Mesendoderm (in vitro differentiated cells): Measurements from ENCODE around the gene LSM2.
A peak's percentile ranks its signal among the peaks of the same experiment; 100 is the strongest.
"Not testable (repeated sequence)": the region's sequence is repeated elsewhere in the genome, so short reads cannot be mapped to it uniquely, and the experiment has no call there.

ENCODE experiments used
- DNase-seq: peaks from one replicate; pipeline ENCODE4 v3.0.0; 2013
- H2AK5ac ChIP-seq: 2 replicates; pipeline ENCODE4 v1.6.1; 2013; ENCODE audit warnings: low read length, inconsistent platforms
- H2BK120ac ChIP-seq: 2 replicates; pipeline ENCODE4 v1.6.1; 2013; ENCODE audit warnings: low read depth, mild to moderate bottlenecking, low read length, moderate library complexity, mixed read lengths
- H2BK15ac ChIP-seq: replicated peaks from 2 replicates; pipeline ENCODE4 v1.6.1; 2013; ENCODE audit warnings: low read depth, mild to moderate bottlenecking, moderate library complexity
- H2BK5ac ChIP-seq: 2 replicates; pipeline ENCODE4 v1.6.1; 2013; ENCODE audit warnings: low read length, inconsistent platforms
- H3K18ac ChIP-seq: 2 replicates; pipeline ENCODE4 v1.6.1; 2013; ENCODE audit warnings: mild to moderate bottlenecking, low read length, mixed read lengths
- H3K23ac ChIP-seq: one replicate; pipeline ENCODE4 v1.6.1; 2013; ENCODE audit warnings: low read length
- H3K27ac ChIP-seq: 2 replicates; pipeline ENCODE4 v1.5.1; 2013; ENCODE audit warnings: low read depth, mild to moderate bottlenecking, inconsistent platforms, low read length, moderate library complexity
- H3K27me3 ChIP-seq: 2 replicates; pipeline ENCODE4 v1.6.1; 2013; ENCODE audit warnings: low read length, control low read depth, mild to moderate bottlenecking, inconsistent platforms; ENCODE audit not compliant: insufficient read depth, poor library complexity
- H3K36me3 ChIP-seq: 2 replicates; pipeline ENCODE4 v1.6.1; 2013; ENCODE audit warnings: low read length, inconsistent platforms; ENCODE audit not compliant: control insufficient read depth, insufficient read depth
- H3K4ac ChIP-seq: one replicate; pipeline ENCODE4 v1.6.1; 2013; ENCODE audit warnings: low read depth, mild to moderate bottlenecking, low read length, moderate library complexity
- H3K4me1 ChIP-seq: 2 replicates; pipeline ENCODE4 v1.6.1; 2013; ENCODE audit warnings: low read depth, low read length, inconsistent platforms; ENCODE audit not compliant: control insufficient read depth
- H3K4me2 ChIP-seq: 2 replicates; pipeline ENCODE4 v1.6.1; 2013; ENCODE audit warnings: low read length
- H3K4me3 ChIP-seq: 2 replicates; pipeline ENCODE4 v1.5.1; 2013; ENCODE audit warnings: mild to moderate bottlenecking, low read length
- H3K56ac ChIP-seq: one replicate; pipeline ENCODE4 v1.6.1; 2013; ENCODE audit warnings: low read length
- H3K79me1 ChIP-seq: 2 replicates; pipeline ENCODE4 v1.6.1; 2013; ENCODE audit warnings: low read length, inconsistent platforms
- H3K79me2 ChIP-seq: 2 replicates; pipeline ENCODE4 v1.6.1; 2013; ENCODE audit warnings: mild to moderate bottlenecking, low read length; ENCODE audit not compliant: control insufficient read depth, insufficient read depth
- H3K9ac ChIP-seq: 2 replicates; pipeline ENCODE4 v1.6.1; 2013; ENCODE audit warnings: low read length, inconsistent platforms
- H4K5ac ChIP-seq: one replicate; pipeline ENCODE4 v1.6.1; 2013; ENCODE audit warnings: low read length
- H4K8ac ChIP-seq: one replicate; pipeline ENCODE4 v1.6.1; 2013; ENCODE audit warnings: low read depth, mild to moderate bottlenecking, control low read depth, low read length, moderate library complexity
- WGBS: extraction: QIAGEN DNeasy Blood & Tissue Kit; methylation state at CpG from one replicate; pipeline ENCODE4 v1.1.7; 2013; ENCODE audit warnings: low lambda C conversion rate, missing lambda C conversion rate; ENCODE audit not compliant: insufficient coverage; ENCODE audit errors: extremely low coverage; 5-methylcytosine and 5-hydroxymethylcytosine counted together

The LSM2 gene

GRCh38 chr6:31829633-31830283 lies 23.0 kb upstream of the LSM2 start:
- H3K56ac ChIP-seq = peak overlapping the region; percentile 81
- H3K23ac ChIP-seq = no peak overlapping the region
- no peak overlapping the region for H2BK15ac ChIP-seq
- H3K27me3 ChIP-seq = no peaks in the 10 kb centered on the region
- H3K4me1 ChIP-seq = peaks cover 7% of the 10 kb centered on the region
- no peak for DNase-seq
- peak overlapping the region; percentile 92 for H3K9ac ChIP-seq
- peak overlapping the region; percentile 92 for H3K4me2 ChIP-seq
- WGBS = no CpG with 5 or more reads among the region's 15 CpGs
- peak overlapping the region; percentile 83 for H3K4me3 ChIP-seq
- H3K79me1 ChIP-seq = peaks cover 2% of the 10 kb centered on the region
- H3K36me3 ChIP-seq = no peaks in the 10 kb centered on the region
- no peak overlapping the region for H2AK5ac ChIP-seq
- H3K79me2 ChIP-seq = peaks cover 13% of the 10 kb centered on the region
- no peak overlapping the region for H4K5ac ChIP-seq
- H2BK120ac ChIP-seq = no peak overlapping the region
- H4K8ac ChIP-seq = no peak overlapping the region
- H3K4ac ChIP-seq = no peak overlapping the region
- H2BK5ac ChIP-seq = no peak overlapping the region
- H3K27ac ChIP-seq = no peak overlapping the region
- no peak overlapping the region for H3K18ac ChIP-seq

- Histone ChIP-seq H2BK15ac (no peak within 1 kb of the TSS), H3K4me2 (peak within 1 kb of the TSS; percentile 87), H2BK120ac (no peak within 1 kb of the TSS)
Measured at GRCh38 chr6:31827286-31828079, 20.7 kb upstream of the LSM2 start, which contains the start of gene HSPA1B. Gene HSPA1B, plus strand, starts transcription at chr6:31827738. Its CDS starts 213 bp downstream, at chr6:31827951.

GRCh38 chr6:31826793-31827285 lies 20.1 kb upstream of the LSM2 start:
- no peaks in the 10 kb centered on the region for H3K27me3 ChIP-seq
- H3K79me2 ChIP-seq = peaks cover 12% of the 10 kb centered on the region
- peak overlapping the region; percentile 77 for H2BK5ac ChIP-seq
- H2BK15ac ChIP-seq = no peak overlapping the region
- no peak overlapping the region for H2BK120ac ChIP-seq
- no CpG with 5 or more reads among the region's 13 CpGs for WGBS
- peak overlapping the region; percentile 90 for H2AK5ac ChIP-seq
- H3K9ac ChIP-seq = peak overlapping the region; percentile 85
- H3K18ac ChIP-seq = peak overlapping the region; percentile 42
- peak overlapping the region; percentile 84 for H3K27ac ChIP-seq
- no peak for DNase-seq
- H3K4me3 ChIP-seq = no peak overlapping the region
- H3K4me2 ChIP-seq = peak overlapping the region; percentile 64
- H4K5ac ChIP-seq = peak overlapping the region; percentile 47
- peak overlapping the region; percentile 76 for H3K56ac ChIP-seq
- H3K4ac ChIP-seq = no peak overlapping the region
- H3K79me1 ChIP-seq = peaks cover 2% of the 10 kb centered on the region
- no peak overlapping the region for H4K8ac ChIP-seq
- H3K36me3 ChIP-seq = no peaks in the 10 kb centered on the region
- peaks cover 7% of the 10 kb centered on the region for H3K4me1 ChIP-seq
- no peak overlapping the region for H3K23ac ChIP-seq

More at GRCh38 chr6:31827286-31828079, 20.7 kb upstream of the LSM2 start, which contains the start of gene HSPA1B:
- Histone ChIP-seq H4K8ac (no peak within 1 kb of the TSS), H3K9ac (peak within 1 kb of the TSS; percentile 97), H3K4ac (no peak within 1 kb of the TSS), H3K79me1 (peaks cover 2% of the 10 kb centered on the region), H2BK5ac (peak within 1 kb of the TSS; percentile 77), H3K23ac (no peak within 1 kb of the TSS), H3K27me3 (no peaks in the 10 kb centered on the region), H3K4me3 (peak within 1 kb of the TSS; percentile 82), H3K56ac (peak within 1 kb of the TSS; percentile 94), H4K5ac (peak within 1 kb of the TSS; percentile 47), H3K4me1 (peaks cover 7% of the 10 kb centered on the region), H2AK5ac (peak within 1 kb of the TSS; percentile 90), H3K27ac (peak within 1 kb of the TSS; percentile 84), H3K36me3 (no peaks in the 10 kb centered on the region), H3K79me2 (peaks cover 12% of the 10 kb centered on the region), H3K18ac (peak within 1 kb of the TSS; percentile 42)
- DNase-seq = peak; percentile 100
- WGBS = no CpG with 5 or more reads among the region's 56 CpGs

DNA sequence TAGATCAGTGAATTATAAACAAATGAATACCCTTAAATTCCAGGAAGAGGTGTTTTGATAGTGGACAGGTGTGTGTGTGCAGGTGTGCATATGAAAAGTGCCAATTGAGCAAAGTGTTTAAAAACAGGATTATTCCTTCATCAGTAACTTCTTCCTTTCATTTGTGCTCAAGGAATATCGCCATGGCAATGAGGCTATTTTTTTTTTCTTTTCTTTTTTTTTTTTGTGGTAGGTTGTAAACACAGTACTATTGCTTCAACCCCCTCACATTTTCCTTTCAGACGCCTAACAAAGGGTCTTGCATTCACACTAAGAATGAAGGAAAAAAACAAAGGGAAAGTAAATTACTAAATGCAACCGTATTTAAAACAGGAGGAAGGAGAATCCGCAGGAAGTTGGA lies 18.8 kb upstream of the LSM2 start:
- H3K27me3 ChIP-seq = no peaks in the 10 kb centered on the region
- no CpG with 5 or more reads among the region's 4 CpGs for WGBS
- no peak overlapping the region for H3K9ac ChIP-seq
- no peak overlapping the region for H3K27ac ChIP-seq
- no peak overlapping the region for H3K56ac ChIP-seq
- H3K4me3 ChIP-seq = no peak overlapping the region
- H2BK5ac ChIP-seq = no peak overlapping the region
- H3K4me2 ChIP-seq = no peak overlapping the region
- DNase-seq = no peak
- H3K79me1 ChIP-seq = no peaks in the 10 kb centered on the region
- H3K36me3 ChIP-seq = no peaks in the 10 kb centered on the region
- no peak overlapping the region for H3K18ac ChIP-seq
- H3K79me2 ChIP-seq = peaks cover 7% of the 10 kb centered on the region
- peaks cover 7% of the 10 kb centered on the region for H3K4me1 ChIP-seq
- H2BK15ac ChIP-seq = no peak overlapping the region
- no peak overlapping the region for H3K23ac ChIP-seq
- no peak overlapping the region for H3K4ac ChIP-seq
- H2BK120ac ChIP-seq = no peak overlapping the region
- H4K8ac ChIP-seq = no peak overlapping the region
- no peak overlapping the region for H2AK5ac ChIP-seq
- no peak overlapping the region for H4K5ac ChIP-seq

DNA sequence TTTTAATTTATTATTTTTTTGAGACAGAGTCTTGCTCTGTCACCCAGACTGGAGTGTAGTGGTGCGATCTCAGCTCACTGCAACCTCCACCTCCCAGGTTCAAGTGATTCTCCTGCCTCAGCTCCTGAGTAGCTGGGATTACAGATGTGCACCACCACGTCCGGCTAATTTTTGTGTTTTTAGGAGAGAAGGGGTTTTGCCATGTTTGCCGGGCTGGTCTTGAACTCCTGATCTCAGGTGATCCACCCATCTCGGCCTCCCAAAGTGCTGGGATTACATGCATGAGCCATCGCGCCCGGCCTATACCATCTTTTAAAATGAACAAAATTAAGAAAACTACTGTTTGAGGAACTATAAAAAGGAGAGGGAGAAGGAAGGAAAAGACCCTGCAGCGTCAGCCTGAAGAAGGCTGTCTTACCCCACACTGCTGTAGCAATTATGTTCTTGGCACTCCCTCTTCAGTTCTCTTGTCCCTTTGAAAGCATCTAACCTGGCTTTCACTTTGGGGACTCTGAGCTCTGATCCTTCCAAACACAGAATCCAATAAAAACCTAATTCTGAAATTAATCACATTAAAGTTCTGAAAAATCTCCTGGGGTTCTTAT lies 16.9 kb upstream of the LSM2 start:
- not testable (repeated sequence) for H4K8ac ChIP-seq, H3K4ac ChIP-seq, H3K27ac ChIP-seq, H3K4me1 ChIP-seq, H3K79me2 ChIP-seq, H2BK15ac ChIP-seq, H3K56ac ChIP-seq, H3K27me3 ChIP-seq, H3K23ac ChIP-seq, H2AK5ac ChIP-seq, H3K36me3 ChIP-seq, H3K4me2 ChIP-seq, H2BK120ac ChIP-seq, H3K4me3 ChIP-seq, H3K9ac ChIP-seq, H3K79me1 ChIP-seq, H2BK5ac ChIP-seq, DNase-seq, H4K5ac ChIP-seq, H3K18ac ChIP-seq
- no CpG with 5 or more reads among the region's 9 CpGs for WGBS
